Fibroblast of lung (primary cell): Measurements from ENCODE around the gene DCP1A.

Source experiments
- EZH2 ChIP-seq: IDR thresholded peaks from 2 replicates; pipeline ENCODE4 v1.5.1; 2012; ENCODE audit warnings: low read length, control low read depth, mild to moderate bottlenecking; ENCODE audit errors: missing control alignments
- TF ChIP-seq, protein P1 (sequence below), 2 donors: IDR thresholded peaks in 1 of 2; conservative IDR thresholded peaks in 1 of 2; 1 replicate in 1 of 2; 2 replicates in 1 of 2; pipeline ENCODE4 v1.5.1; 2011 to 2012; ENCODE audit warnings: low read length in 2 of 2, control low read depth in 1 of 2, inconsistent platforms in 1 of 2, low read depth in 1 of 2, mild to moderate bottlenecking in 1 of 2

DNA sequence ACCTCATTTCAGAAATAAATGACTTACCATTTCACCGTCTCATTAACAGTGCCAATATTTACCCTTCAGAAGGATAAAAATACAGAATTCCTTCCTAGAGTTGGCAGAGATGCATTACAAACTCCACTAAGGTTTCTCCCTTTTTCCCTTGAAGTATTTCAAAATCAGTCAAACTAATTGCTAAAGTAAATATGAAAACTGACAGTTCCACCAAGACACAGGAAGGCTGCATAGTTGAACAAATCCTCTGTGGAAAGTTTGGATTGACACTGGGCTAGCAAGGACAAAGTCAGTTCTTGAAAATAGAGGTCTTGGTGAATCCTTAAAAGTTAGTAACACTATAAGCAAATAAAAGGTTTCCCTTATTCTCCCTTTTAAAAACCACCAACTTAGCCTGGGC, 34.5 kb downstream of the DCP1A start:
- TF ChIP-seq, protein P1, sequence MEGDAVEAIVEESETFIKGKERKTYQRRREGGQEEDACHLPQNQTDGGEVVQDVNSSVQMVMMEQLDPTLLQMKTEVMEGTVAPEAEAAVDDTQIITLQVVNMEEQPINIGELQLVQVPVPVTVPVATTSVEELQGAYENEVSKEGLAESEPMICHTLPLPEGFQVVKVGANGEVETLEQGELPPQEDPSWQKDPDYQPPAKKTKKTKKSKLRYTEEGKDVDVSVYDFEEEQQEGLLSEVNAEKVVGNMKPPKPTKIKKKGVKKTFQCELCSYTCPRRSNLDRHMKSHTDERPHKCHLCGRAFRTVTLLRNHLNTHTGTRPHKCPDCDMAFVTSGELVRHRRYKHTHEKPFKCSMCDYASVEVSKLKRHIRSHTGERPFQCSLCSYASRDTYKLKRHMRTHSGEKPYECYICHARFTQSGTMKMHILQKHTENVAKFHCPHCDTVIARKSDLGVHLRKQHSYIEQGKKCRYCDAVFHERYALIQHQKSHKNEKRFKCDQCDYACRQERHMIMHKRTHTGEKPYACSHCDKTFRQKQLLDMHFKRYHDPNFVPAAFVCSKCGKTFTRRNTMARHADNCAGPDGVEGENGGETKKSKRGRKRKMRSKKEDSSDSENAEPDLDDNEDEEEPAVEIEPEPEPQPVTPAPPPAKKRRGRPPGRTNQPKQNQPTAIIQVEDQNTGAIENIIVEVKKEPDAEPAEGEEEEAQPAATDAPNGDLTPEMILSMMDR (conservative IDR thresholded peaks at IDR 0.05 in 1 of 2, IDR thresholded peaks at IDR 0.05 in 1 of 2; ENCODE audit: low read depth in 1 of 2, low read length in 2 of 2): no peak
- TF ChIP-seq EZH2: no peak
